Activated CD8-positive, alpha-beta memory T cell treated with anti-CD3 and anti-CD28 coated beads for 1 hour (primary cell): ENCODE results near the gene CDH12.
"Not testable (repeated sequence)": the region's sequence is repeated elsewhere in the genome, so short reads cannot be mapped to it uniquely, and the experiment has no call there.

Experiments
- DNase-seq, 2 donors: peaks; one replicate each; pipeline ENCODE4 v3.0.0-alpha.2; 2020; ENCODE audit warnings: low read depth in 1 of 2; ENCODE audit errors: extremely low read depth in 1 of 2

The CDH12 gene

GRCh38 chr5:22852807-22853660, at the start of gene CDH12:
Gene CDH12 (minus strand): TSS chr5:22853344.
- no peak for DNase-seq

- DNase-seq: no peak
Measured at GRCh38 chr5:22901885-22902284, 48.7 kb upstream of the CDH12 start.

- no peak for DNase-seq
Measured at GRCh38 chr5:22900801-22901310, 47.7 kb upstream of the CDH12 start.

GRCh38 chr5:22899341-22899740, 46.2 kb upstream of the CDH12 start:
- no peak for DNase-seq

GRCh38 chr5:22896152-22896551, 43.0 kb upstream of the CDH12 start:
- DNase-seq: no peak

GRCh38 chr5:22892441-22892840, 39.3 kb upstream of the CDH12 start:
- DNase-seq: no peak

GRCh38 chr5:22889720-22890119, 36.6 kb upstream of the CDH12 start:
- no peak for DNase-seq

GRCh38 chr5:22887566-22887965, 34.4 kb upstream of the CDH12 start:
- no peak for DNase-seq

- not testable (repeated sequence) for DNase-seq
Measured at GRCh38 chr5:22858911-22859310, 5.8 kb upstream of the CDH12 start.

- DNase-seq: no peak
Measured at GRCh38 chr5:22855824-22856223, 2.7 kb upstream of the CDH12 start.

- no peak for DNase-seq
Measured at GRCh38 chr5:22850981-22851380, 2.2 kb downstream of the CDH12 start.

- no peak for DNase-seq
Measured at GRCh38 chr5:22846693-22847092, 6.5 kb downstream of the CDH12 start.

- DNase-seq: no peak
Measured at GRCh38 chr5:22844636-22845035, 8.5 kb downstream of the CDH12 start.

GRCh38 chr5:22844155-22844554, 9.0 kb downstream of the CDH12 start:
- DNase-seq: no peak

GRCh38 chr5:22842574-22842973, 10.6 kb downstream of the CDH12 start:
- no peak for DNase-seq

- no peak for DNase-seq
Measured at GRCh38 chr5:22837803-22838202, 15.3 kb downstream of the CDH12 start.

- DNase-seq: no peak
Measured at GRCh38 chr5:22835686-22836085, 17.5 kb downstream of the CDH12 start.

- no peak for DNase-seq
Measured at GRCh38 chr5:22793463-22793862, 59.7 kb downstream of the CDH12 start.

- no peak for DNase-seq
Measured at GRCh38 chr5:22787807-22788206, 65.3 kb downstream of the CDH12 start.

GRCh38 chr5:22787398-22787797, 65.7 kb downstream of the CDH12 start:
- no peak for DNase-seq

- DNase-seq: no peak
Measured at GRCh38 chr5:22780756-22781155, 72.4 kb downstream of the CDH12 start.

- DNase-seq: no peak
Measured at GRCh38 chr5:22779499-22779898, 73.6 kb downstream of the CDH12 start.

GRCh38 chr5:22776285-22776684, 76.9 kb downstream of the CDH12 start:
- DNase-seq: no peak
